Measurements from ENCODE around the gene NDUFS4.

DNA sequence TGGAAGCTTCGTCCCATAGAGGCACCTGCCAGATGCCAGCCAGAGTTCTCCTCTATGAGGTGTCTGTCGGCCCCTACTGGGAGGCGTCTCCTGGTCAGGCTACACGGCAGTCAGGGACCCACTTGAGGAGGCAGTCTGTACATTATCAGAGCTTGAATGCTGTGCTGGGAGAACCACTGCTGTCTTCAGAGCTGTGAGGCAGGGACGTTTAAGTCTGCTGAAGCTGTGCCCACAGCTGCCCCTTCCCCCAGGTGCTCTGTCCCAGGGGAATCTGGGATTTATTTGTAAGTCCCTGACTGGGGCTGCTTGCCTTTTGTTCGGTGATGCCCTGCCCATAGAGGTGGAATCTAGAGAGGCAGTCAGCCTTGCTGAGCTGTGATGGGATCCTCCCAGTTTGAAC lies 70.8 kb downstream of the NDUFS4 start:
- TF ChIP-seq CTCF (IDR thresholded peaks at IDR 0.05): no peak
- no peak for TF ChIP-seq EP300 (IDR thresholded peaks at IDR 0.05)
- no peak for TF ChIP-seq POLR2AphosphoS5 (IDR thresholded peaks at IDR 0.05)
- TF ChIP-seq POLR2A (IDR thresholded peaks at IDR 0.05; ENCODE audit: low read depth): no peak

Data from esophagus muscularis mucosa (tissue), 4 donors.